Uterus (tissue), 2 donors: ENCODE measurements around the gene ZDHHC1.

Source experiments
- POLR2A ChIP-seq, 2 donors: fragments of 450-650 bp; IDR thresholded peaks; one replicate each; pipeline ENCODE4 v1.6.1; 2016; ENCODE audit warnings: antibody characterized with exemption in 2 of 2, mild to moderate bottlenecking in 1 of 2, moderate library complexity in 1 of 2
- TF ChIP-seq, protein P1 (sequence below), 4 experiments: fragments of 200-600 bp in 2 of 4; fragments of 450-650 bp in 2 of 4; sonication (generic) in 2 of 4; IDR thresholded peaks; one replicate each; pipeline ENCODE4 v1.5.1; 2016 to 2019; ENCODE audit warnings: antibody characterized with exemption in 4 of 4, mild to moderate bottlenecking in 2 of 4, moderate library complexity in 1 of 4

DNA sequence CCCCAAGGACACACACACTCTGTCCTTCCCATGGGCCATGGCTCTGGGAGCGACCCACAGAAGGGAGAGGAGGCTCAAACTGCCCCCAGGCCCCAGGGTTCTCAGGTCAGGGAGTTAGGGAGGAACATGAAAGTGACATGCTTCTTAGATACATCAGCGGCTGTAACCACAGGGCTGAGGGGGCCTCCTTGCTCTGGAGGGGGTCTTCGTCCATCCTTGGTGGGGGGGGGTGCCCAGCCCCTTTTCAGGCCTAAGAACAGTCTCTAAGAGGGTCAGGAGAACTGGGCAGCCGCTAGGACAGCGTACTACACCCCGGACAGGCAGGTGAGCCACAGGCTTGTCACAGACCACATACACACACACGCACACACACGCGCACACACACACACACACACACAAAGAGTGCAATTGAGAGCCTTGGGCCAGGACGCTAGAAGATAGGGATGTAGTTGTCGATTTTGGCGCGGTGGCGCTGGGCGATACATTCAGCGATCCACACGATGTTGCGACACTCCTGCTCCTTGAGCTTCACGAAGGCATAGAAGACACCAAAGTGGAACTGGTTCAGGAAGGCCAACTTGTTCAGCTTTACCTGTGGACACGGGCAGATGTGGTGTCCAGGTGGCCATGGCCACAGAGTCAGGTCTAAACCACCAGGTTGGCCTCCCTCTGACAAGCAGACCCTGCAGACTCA is 22.0 kb upstream of the ZDHHC1 start:
- TF ChIP-seq, protein P1, sequence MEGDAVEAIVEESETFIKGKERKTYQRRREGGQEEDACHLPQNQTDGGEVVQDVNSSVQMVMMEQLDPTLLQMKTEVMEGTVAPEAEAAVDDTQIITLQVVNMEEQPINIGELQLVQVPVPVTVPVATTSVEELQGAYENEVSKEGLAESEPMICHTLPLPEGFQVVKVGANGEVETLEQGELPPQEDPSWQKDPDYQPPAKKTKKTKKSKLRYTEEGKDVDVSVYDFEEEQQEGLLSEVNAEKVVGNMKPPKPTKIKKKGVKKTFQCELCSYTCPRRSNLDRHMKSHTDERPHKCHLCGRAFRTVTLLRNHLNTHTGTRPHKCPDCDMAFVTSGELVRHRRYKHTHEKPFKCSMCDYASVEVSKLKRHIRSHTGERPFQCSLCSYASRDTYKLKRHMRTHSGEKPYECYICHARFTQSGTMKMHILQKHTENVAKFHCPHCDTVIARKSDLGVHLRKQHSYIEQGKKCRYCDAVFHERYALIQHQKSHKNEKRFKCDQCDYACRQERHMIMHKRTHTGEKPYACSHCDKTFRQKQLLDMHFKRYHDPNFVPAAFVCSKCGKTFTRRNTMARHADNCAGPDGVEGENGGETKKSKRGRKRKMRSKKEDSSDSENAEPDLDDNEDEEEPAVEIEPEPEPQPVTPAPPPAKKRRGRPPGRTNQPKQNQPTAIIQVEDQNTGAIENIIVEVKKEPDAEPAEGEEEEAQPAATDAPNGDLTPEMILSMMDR (IDR thresholded peaks at IDR 0.05): no peak
- TF ChIP-seq POLR2A (IDR thresholded peaks at IDR 0.05): no peak
